Measurements from ENCODE around the gene DYRK2. TPM values are rescaled to one million over a fixed set of nuclear protein-coding genes. Genes with fewer than 3 reads are reported as not detected.

The DYRK2 gene
- total and polyA plus RNA-seq, 12 donors, result 2.8 to 22.4 (median 14.1) TPM

GRCh38 chr12:67693894-67694293 lies 45.3 kb downstream of the DYRK2 start:
- WGBS, 4 donors, result 89 to 96% (median 92%) methylated on average over 3 of the region's 3 CpGs
- no peak overlapping the region for H3K4me3 ChIP-seq

GRCh38 chr12:67694306-67694900 lies 45.9 kb downstream of the DYRK2 start:
- Histone ChIP-seq H3K9me3 (replicated peaks in 1 of 3) (no peaks in the 10 kb centered on the region), H3K4me1 (replicated peaks in 1 of 2) (no peaks in the 10 kb centered on the region), H3K36me3 (replicated peaks in 1 of 2) (no peaks in the 10 kb centered on the region), H3K27ac (no peak overlapping the region), H3K27me3 (no peaks in the 10 kb centered on the region), H3K4me3 (no peak overlapping the region)
- intact Hi-C loops (cut with DNase I), result no loop called here
- DNase-seq, result no peak
- 53 to 71% (median 61%) methylated on average over 1 of the region's 1 CpG for WGBS, 4 donors
- no peak for TF ChIP-seq POLR2A (IDR thresholded peaks at IDR 0.05)
- TF ChIP-seq CTCF (IDR thresholded peaks at IDR 0.05), result no peak

More at GRCh38 chr12:67693894-67694293, 45.3 kb downstream of the DYRK2 start:
- no peaks in the 10 kb centered on the region for H3K27me3 ChIP-seq
- H3K36me3 ChIP-seq (replicated peaks in 1 of 2), result no peaks in the 10 kb centered on the region
- H3K27ac ChIP-seq, result no peak overlapping the region
- DNase-seq, result no peak
- TF ChIP-seq POLR2A (IDR thresholded peaks at IDR 0.05), result no peak
- no peak for TF ChIP-seq CTCF (IDR thresholded peaks at IDR 0.05)
- no peaks in the 10 kb centered on the region for H3K4me1 ChIP-seq (replicated peaks in 1 of 2)
- no peaks in the 10 kb centered on the region for H3K9me3 ChIP-seq (replicated peaks in 1 of 3)
- intact Hi-C loops (cut with DNase I), result no loop called here

GRCh38 chr12:67695974-67696373 lies 47.4 kb downstream of the DYRK2 start:
- intact Hi-C loops (cut with DNase I), result no loop called here
- H3K27ac ChIP-seq, result no peak overlapping the region
- no peaks in the 10 kb centered on the region for H3K9me3 ChIP-seq (replicated peaks in 1 of 3)
- no peaks in the 10 kb centered on the region for H3K4me1 ChIP-seq (replicated peaks in 1 of 2)
- WGBS, 4 donors, result 68 to 91% (median 82%) methylated on average over 2 of the region's 2 CpGs
- no peak overlapping the region for H3K4me3 ChIP-seq
- no peaks in the 10 kb centered on the region for H3K36me3 ChIP-seq (replicated peaks in 1 of 2)
- H3K27me3 ChIP-seq, result no peaks in the 10 kb centered on the region
- TF ChIP-seq CTCF (IDR thresholded peaks at IDR 0.05) (no peak), POLR2A (IDR thresholded peaks at IDR 0.05) (no peak)
- no peak for DNase-seq

- WGBS, 4 donors, result 85 to 92% (median 88%) methylated on average over 2 of the region's 2 CpGs
- Histone ChIP-seq H3K4me3 (no peak overlapping the region), H3K9me3 (replicated peaks in 1 of 3) (no peaks in the 10 kb centered on the region), H3K27ac (no peak overlapping the region), H3K27me3 (no peaks in the 10 kb centered on the region), H3K4me1 (replicated peaks in 1 of 2) (no peaks in the 10 kb centered on the region), H3K36me3 (replicated peaks in 1 of 2) (no peaks in the 10 kb centered on the region)
- intact Hi-C loops (cut with DNase I), result no loop called here
- DNase-seq, result no peak
- no peak for TF ChIP-seq CTCF (IDR thresholded peaks at IDR 0.05)
- TF ChIP-seq POLR2A (IDR thresholded peaks at IDR 0.05), result no peak
These were observed 48.9 kb downstream of the DYRK2 start for GRCh38 chr12:67697443-67697842.

All from adrenal gland (tissue), 12 donors.